Measurements from ENCODE around the gene PDZD8.

Gene PDZD8

DNA sequence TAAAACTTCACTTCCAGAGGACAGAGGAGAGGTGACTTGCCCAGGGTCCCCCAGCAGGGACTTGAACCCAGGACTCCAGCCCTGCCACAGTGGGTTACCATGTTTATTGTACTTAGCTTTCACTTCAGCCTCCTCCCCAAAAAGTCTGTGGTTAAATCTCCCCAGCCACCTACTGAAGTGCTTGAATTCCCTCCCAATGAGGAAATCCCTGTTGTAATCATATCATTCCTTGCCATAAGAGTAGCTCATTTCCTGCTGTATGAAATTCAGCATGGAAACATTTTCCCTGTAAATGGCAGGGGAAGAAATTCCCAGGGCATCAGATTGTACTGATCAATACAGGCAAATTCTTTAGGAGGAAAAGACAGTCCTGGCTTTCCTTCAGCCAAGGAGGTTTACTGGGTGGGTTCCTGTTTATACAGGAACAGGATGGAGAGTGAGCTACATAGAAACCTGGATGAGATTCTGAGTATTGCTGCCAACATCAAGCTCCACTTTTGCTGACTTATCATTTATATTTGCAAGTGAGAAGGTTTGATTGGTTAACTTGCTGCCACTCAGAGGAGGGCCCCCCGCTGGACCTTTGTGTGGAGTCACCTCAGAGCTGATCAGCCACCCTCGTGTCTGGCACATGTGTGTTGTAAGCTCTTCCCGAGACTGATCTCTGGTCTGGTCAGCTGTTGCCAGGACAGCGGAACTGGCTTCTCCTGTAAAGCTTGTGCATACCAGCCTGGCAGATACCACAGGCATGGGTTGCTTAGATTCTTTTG is 16.4 kb upstream of the PDZD8 start:
- DNase-seq, result no peak

- DNase-seq, result no peak
These were observed 15.2 kb upstream of the PDZD8 start for GRCh38 chr10:117390420-117390819.

DNA sequence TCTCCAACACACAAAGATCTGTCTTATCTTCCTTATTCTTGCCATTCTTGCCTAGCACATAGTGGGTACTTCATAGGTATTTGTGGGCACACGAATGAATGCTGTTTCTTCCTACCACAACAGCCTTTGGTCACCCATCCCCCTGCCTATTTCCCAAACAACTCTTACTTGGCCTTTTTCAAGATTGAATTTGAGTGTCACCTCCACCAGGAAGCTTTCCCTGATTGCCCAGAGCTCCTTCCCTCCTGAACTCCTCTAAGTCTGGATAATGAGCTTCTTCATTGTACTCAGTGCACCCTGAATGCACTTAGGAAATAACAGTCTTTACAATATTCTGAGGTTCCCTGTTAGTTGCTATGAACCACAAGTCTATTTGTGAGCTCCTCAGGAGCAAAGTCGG is 11.6 kb upstream of the PDZD8 start:
- DNase-seq, result no peak

GRCh38 chr10:117382861-117383260 is 7.6 kb upstream of the PDZD8 start:
- no peak for DNase-seq

DNA sequence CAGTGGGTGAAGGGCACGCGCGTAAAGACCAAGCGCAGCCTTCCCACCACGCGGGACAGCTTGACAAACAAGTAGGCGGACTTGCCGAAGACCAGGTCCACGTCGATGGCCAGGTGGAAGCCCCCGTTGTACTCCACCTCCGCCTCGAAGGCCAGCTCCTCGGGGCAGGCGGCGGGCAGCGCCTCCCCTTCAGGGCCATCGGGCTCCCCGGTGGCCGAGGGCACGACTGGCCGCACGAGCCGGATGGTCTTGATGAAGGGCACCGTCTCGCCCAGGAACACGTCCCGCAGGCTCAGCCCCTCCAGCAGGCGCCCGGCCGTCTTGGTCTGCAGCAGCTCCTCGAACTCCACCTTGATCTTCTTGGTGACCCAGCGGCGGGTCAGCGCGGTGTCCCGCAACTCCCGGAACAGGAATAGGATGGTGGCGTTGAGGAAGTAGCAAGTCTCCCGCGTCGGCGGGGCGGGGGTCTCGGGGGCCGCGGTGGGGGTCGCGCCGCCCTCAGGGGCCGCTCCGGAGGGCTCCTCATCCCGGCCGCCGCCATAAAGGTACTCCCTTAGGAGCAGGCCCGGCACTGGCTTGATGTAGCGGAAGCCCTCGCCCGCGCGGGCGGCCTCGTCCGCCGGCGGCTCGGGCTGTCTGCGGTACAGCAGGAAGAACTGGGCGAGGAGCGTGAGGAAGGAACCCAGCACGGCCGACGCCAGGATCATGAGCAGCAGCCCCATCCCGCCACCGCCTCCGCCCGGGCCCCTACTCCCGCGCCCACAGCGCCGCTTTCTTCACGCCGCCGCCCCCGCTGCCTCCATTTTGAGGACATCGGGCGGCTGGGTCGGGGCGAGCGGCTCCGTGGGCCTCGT is 507 bp downstream of the PDZD8 start:
- DNase-seq, result peak; percentile 23

GRCh38 chr10:117373823-117374505 is 1.3 kb downstream of the PDZD8 start:
- DNase-seq, result peak; percentile 2

DNA sequence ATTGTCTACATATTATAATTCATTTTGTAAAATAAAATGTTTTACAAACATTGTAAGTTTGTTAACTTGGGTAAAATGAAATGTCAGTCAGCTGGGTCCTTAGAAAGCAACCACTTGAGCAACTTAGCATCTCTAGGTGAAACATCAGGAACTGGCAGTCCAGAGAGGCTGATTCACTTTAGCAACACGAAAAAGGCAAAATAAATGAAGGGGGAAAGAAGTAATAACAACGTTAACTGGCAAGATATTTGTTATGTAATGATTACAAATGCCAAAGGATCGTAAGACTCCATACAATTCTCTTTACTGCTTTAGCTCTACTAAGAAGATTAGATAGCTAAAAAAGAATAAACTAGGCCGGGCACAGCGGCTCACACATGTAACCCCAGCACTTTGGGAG is 5.0 kb downstream of the PDZD8 start:
- no peak for DNase-seq

DNA sequence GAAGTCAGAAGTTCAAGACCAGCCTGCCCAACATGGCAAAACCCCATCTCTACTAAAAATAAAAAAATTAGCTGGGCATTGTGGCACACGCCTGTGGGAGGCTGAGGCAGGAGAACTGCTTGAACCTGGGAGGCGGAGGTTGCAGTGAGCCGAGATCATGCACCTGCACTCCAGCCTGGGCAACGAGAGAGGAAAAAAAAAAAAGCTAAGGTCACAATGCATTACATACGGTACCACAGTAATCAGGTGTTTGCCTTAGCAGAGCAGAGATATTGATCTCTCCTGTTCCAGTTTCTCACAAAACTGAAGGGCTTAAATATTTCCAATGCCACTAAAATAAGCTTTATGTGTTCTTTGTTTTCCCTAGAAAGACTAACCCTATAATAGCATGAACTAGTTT is 7.5 kb downstream of the PDZD8 start:
- no peak for DNase-seq

DNA sequence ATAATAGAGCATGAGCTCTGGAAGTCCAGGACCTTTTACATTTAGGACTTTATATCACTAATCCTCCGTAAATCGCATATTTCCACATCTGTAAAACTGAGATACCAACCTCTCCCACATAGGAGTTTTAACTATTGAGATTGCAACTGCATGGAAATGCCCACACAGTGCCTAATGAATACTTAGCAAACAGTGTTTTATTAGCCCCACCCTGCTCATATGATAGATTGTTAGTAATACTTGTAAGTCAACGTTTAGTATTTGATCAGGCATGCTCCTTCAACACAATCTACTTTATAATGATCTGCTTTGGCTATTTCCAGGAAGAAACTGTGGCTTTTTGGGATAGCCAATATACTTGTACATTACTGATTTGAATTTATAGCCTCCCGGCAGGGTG is 8.5 kb downstream of the PDZD8 start:
- no peak for DNase-seq

- no peak for DNase-seq
These were observed 9.6 kb downstream of the PDZD8 start for GRCh38 chr10:117365612-117366011.

DNA sequence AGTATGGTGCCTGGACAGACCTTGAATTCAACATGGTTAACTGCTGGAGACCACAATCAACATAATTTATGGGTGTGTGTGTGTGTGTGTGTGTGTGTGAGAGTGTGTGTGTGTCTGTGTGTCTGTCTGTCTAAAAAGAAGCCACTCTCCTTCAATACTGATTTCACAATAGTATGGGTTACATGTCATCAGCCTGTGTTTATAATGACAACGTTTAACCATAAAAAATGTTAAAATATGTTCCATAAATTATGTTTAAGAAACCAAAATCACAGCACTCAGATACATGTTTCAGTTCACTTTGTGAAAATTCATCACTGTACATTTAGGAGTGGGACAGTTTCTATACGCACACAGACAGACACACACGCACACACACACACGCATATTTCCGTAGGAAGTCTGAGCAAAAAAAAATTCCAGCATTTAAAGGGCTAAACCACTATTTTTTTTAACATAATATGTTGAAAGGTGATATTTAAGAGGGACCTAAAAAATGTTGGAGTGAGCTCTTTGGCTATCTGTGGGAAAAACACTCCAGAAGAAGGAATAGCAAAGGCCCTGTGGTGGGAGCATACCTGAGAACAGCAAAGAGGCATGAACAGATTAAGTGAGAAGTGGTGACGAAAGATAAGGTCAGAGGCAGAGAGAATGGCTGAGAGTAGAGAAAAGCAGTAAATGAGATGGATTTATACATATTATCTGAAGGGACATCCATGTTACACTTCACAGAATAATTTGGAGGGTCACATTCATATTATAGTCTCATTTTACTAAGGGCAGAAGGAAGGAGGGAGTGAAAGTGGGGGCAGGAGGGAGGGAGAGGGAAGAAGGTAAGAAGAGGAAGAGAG is 10.9 kb downstream of the PDZD8 start:
- DNase-seq, result no peak

- no peak for DNase-seq
These were observed 12.2 kb downstream of the PDZD8 start for GRCh38 chr10:117363028-117363427.

DNA sequence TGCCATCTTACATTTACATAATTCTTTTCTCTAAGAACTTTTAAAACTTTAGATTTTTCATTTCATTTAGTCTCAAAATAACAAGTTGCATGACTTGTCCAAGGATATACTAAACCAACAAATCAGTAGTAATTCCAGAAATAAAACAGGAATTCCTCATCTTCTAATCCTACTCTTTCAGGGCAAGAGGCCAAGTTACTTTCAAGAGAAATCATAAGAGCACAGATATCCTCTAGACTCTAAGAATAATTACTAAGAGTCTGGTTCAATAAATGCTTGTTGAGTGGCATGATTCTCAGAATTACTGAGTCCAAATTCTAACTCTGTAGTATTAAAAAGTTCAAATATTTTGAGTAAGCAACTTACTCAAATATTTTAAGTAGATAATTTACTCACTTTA is 12.9 kb downstream of the PDZD8 start:
- no peak for DNase-seq

- DNase-seq, result no peak
These were observed 14.1 kb downstream of the PDZD8 start for GRCh38 chr10:117360994-117361667.

- DNase-seq, result no peak
These were observed 15.2 kb downstream of the PDZD8 start for GRCh38 chr10:117360016-117360415.

DNA sequence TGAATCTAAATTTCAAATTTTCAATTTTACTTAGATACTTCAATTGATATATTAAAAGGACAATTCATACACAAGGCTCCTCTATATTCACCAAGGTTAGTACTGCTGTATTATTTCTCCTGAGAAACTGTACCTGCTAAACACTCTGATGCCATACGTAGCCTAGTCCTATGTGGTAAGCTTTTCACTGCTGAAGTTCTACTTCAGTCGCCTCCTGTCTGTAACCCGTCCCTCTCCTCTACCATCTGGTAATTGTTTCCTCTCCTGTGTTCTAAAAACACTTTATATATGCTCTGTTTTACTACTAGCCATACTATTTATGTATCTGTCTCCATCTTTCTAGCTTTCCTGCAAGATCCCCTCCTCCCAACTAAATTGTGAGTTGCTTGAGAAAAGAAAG is 20.2 kb downstream of the PDZD8 start:
- DNase-seq, result no peak

DNA sequence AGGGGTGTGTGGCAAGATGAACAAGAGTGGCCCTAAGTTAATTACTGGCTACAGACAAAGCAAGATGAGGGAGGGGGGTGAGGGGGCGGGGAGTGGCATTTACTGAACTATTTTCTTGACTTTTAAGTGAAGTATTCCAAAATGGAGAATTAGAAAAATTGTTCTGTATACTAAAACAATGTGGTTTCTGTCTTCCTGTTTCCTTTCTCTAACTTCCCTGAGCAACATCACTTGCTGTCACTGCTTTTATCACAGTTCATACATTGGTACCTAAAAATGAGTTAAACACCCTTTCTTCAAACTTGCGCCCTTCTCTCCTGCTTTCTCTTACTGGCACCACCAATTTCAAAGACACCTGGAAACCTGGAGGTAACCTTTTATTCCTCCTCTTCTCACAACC is 21.6 kb downstream of the PDZD8 start:
- DNase-seq, result no peak

GRCh38 chr10:117352724-117353123 is 22.5 kb downstream of the PDZD8 start:
- no peak for DNase-seq

DNA sequence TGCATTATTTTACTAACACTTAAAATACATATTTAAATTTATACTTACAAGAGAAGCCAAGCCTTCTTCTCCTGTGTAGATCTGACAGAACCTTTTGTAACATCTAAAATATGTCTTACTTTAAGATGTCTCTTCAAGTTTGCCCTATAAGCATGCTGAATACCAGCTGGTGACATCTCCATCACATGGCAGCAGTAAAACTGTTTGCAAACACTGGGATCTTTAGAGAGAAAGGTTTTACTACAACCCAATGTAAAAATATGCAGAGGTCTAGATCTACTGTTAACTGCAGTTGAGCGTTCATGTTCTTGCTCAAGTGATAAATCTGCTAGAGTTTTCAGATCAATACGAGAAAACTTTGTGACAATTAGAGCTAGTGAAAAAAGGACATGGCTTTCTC is 23.2 kb downstream of the PDZD8 start:
- DNase-seq, result no peak

DNA sequence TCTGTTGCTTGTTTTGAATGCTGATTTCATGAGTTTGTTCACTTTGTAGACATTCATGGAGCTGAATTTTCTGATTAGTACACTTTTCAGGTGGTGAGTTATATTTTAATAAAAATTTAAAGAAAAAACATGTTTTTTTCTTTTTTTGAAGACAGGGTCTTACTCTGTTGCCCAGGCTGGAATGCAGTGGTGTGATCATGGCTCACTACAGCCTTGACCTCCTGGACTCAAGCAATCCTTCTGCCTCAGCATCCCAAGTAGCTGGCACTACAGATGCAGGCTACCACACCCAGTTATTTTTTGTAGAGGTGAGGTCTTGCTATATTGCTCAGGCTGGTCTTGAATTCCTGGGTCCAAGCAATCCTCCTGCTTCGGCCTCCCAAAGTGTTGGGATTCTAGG is 23.7 kb downstream of the PDZD8 start:
- DNase-seq, result no peak

DNA sequence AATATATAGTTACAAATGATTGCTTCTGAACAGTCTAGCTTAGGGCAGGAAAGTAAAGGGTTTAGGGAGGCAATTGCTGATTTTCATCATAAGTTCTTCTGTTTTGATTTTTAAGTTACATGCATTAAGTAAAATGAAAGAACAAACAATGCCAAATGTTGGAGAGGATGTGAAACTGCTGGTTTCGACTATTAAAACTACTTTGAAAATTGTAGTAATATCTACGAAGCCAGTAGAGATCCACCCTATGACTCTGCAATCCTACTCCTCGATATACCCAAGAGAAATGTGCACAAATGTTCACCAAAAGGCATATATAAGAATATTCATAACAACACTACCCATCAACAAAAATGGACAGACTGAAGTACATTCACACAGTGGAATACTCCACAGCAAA is 24.3 kb downstream of the PDZD8 start:
- no peak for DNase-seq

DNA sequence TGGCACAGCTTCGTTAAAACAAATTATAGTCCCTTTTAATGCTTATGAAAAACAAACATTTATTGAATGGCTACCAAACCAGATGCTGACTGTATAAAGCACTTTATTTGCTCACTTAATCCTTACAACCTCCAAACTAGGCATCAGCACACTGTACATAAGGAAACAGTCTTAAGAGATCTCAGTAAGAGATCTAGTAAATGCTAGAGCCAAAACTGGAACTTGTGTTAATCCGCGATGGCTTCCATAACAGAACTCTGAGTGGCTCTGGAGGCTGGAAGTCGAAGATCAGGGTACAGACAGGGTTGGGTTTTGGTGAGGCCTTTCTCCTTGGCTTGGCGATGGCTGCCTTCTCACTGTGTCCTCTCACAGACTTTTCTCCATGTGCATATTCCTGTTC is 27.0 kb downstream of the PDZD8 start:
- DNase-seq, result no peak

All from stimulated activated CD4-positive, alpha-beta T cell treated with anti-CD3 and anti-CD28 coated beads, Interleukin-12 subunit alpha, Interleukin-12 subunit beta, amount 100 ng/mL, for 4 hours (primary cell).